NCI-H1436 treated with DMSO at 0.1 percent for 48 hours (cell line): Measurements from ENCODE around the gene ATR.
"Not testable (repeated sequence)": the region's sequence is repeated elsewhere in the genome, so short reads cannot be mapped to it uniquely, and the experiment has no call there.

ENCODE experiments used
- DNase-seq: peaks from one replicate; lab custom pipeline; 2025; lab: John Stamatoyannopoulos, UW

ATR gene

DNA sequence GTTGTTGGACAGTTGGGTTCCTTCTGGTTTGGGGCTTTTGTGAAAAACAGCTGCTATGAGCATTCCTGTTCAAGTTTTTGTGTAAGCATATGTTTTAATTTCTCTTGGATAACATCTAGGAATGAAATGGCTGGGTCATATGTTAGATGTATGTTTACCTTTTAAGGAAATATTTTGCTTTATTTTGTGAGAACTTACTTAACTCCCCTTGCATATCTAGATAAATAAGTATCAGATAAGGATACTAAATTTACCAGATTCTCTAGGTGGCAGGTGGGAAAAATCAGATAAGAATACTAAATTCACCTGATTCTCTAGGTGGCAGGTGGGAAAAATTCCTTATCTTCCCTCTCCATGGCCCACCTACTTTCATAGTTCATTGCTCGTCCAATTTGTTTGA, 16.6 kb upstream of the ATR start:
- DNase-seq, result no peak

DNA sequence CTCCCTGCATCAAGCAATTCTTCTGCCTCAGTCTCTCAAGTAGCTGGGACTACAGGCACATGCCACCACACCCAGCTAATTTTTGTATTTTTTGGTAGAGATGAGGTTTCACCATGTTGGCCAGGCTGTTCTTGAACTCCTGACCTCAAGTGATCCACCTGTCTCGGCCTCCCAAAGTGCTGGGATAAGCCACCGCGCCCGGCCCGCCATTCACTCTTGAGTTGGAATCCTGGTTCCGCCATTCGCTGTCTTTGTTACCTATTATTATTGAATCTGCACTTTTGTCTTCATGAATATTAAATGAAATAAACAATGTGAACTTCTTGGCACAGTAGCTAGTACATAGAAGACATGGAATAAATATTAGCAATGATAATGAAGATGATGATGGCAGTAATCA, 13.7 kb upstream of the ATR start:
- DNase-seq, result not testable (repeated sequence)

DNA sequence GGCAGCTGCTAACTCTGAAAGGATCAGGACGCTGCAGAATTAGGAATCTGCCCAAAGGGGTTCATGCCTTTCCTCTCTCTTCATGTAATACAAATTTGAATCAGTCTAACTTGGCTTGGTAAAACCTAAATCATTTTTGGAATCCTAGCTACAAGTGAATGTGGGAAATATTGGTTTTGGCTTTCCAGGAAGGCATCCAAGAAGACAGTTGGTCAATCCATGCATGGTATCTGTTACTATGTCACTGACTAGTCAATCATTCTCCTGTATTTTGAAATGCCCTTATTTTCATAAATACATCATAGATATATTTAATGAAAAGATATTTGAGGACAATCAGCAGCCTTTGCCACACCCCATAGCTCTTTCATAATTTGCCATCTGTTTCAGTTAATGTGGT, 10.2 kb upstream of the ATR start:
- DNase-seq, result no peak

DNA sequence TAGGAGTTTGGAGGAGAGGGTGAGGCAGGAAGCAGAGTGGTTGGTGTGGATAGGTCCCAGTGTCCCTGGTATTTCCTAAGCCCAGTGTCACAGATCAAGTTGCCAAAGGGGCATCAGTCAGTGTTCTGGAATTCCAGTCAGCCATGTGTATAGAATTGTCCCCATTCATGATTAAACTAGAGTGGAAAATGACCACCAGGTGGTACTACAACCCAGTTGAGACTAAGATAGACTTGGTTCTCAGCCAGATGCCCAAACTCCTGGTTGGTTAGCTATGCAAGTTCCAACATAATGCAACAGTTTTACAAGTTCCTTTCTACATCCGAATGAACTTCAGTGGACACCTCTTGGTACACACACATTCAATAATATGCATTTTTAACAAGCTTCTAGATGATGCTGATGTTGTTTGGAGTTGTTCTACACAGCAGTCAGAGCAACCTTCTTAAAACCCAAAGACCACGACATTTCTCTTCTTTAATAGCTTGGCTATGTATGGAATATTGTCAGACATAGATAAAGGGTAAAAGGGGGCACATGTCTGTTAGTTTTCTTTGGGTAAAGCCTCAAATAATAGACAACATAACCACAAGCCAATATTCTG, 8.4 kb upstream of the ATR start:
- DNase-seq, result peak; percentile 25

DNA sequence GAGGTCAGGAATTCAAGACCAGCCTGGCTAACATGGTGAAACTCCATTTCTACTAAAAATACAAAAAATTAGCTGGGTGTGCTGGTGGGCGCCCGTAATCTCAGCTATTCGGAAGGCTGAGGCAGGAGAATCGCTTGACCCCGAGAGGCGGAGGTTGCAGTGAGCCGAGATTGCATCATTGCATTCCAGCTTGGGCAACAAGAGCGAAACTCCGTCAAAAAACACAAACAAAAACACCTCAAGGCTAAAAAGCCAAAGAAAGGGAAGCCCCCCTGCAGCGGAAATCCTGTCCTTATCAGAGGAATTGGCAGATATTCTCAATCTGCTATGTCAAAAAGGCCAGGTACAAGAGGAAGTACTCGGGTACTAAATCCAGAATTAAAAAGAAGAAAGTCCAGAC, 2.5 kb upstream of the ATR start:
- DNase-seq, result not testable (repeated sequence)

DNA sequence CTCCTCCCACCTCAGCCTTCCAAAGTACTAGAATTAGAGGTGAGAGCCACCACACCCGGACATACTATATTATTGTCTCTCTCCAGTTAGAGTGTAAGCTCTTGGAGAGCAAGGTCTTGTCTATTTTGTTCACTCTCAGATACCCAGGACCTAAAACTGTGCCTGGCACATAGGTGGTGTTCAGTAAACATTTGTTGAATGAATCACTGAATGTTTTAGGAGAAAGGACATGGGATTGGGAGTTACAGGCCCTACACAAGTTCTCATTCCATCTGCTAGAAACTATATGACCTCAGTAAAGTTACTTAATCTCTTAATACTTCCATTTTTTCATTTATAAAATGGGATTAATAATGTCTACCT, 1.5 kb upstream of the ATR start:
- no peak for DNase-seq

DNA sequence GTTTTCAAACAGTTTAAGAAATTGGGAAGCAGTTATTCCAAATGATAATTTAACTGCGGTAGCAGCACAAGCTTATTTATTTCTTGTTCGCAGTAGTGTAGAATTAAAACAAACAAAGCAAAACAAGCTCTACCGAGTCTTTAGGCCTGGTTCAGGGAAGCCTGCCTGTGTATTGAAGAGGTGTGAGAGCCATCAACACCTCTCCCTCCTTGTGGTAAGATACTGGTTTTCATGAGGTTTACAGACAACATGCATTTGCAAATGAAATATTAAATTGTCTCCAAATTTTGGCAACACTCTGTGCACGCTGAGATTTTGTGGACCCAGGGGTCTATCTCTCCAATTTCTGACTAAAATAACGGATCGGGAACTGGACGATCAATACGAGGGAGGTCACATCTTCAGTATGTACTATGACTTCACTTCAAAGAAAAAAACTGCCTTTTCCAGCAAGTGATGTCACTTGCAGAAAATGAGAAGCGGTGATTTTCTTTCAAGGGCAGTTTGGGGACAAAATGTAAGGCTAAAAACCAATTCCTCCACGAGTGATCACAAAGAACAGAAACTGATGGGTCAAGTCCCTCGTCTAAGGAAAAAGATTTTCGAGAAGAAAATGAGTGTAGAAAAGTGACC, 721 bp downstream of the ATR start:
- DNase-seq, result no peak

DNA sequence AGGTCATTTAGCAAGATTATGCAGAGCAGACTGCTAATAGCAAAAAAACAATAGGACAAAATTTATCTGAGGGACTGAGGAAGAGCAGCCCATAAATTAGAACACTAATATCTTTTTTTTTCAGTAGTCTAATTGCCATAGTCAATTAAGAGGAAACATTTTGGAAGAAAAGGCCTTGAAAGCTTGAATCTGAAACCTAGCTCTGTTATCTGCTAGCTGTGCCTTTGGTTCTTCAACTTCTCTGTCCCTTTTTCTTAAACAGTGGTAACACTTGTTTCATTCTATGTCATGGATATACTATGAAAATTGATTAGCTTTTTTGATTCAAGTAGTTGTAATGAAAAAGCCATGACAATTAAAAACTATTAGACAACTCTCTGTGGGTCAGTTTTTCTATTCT, 1.7 kb downstream of the ATR start:
- no peak for DNase-seq

DNA sequence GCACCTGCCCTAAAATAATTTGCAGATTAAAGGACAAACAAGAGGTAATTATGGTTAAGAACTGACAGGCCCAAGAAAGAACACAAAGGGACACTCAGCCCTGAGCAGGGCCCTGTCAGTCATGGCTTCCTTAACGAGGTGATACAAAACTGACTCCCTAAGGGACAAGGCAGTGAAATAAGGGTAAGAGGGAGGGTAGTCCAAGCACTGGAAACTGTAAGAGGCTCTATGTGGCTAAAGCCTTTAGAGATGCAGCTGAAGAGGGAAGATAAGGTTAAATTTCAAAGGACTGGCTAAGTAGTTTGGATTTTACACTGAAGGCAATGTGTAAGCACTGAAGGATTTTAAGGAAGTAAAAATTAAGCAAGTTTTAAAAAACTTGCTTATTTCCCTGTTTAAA, 3.9 kb downstream of the ATR start:
- peak; percentile 67 for DNase-seq

DNA sequence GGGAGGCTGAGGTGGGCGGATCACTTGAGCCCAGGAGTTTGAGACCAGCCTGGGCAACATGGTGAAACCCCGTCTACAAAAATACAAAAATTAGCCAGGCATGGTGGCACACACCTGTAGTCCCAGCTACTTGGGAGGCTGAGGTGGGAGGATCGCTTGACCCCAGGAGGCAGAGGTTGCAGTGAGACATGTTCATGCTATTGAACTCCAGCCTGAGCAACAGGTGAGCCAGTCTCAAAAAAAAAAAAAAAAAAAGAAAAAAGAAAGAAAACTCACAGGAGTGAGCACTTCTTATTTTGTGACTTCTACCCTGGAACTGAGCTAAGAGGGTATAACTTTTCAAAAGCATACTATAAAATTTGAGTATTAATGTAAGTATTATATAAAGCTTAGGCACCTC, 4.3 kb downstream of the ATR start:
- DNase-seq, result not testable (repeated sequence)

DNA sequence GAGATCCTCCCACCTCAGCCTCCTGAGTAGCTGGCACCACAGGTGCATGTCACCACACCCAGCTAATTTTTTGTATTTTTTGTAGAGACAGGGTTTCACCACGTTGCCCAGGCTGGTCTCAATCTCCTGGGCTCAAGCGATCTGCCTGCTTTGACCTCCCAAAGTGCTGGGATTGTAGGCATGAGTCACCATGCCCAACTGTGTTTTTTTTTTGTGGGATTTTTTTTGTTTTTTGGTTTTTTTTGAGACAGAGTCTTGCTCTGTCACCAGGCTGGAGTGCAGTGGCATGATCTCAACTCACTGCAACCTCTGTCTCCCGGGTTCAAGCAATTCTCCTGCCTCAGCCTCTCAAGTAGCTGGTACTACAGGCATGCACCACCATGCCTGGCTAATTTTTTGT, 9.1 kb downstream of the ATR start:
- not testable (repeated sequence) for DNase-seq

DNA sequence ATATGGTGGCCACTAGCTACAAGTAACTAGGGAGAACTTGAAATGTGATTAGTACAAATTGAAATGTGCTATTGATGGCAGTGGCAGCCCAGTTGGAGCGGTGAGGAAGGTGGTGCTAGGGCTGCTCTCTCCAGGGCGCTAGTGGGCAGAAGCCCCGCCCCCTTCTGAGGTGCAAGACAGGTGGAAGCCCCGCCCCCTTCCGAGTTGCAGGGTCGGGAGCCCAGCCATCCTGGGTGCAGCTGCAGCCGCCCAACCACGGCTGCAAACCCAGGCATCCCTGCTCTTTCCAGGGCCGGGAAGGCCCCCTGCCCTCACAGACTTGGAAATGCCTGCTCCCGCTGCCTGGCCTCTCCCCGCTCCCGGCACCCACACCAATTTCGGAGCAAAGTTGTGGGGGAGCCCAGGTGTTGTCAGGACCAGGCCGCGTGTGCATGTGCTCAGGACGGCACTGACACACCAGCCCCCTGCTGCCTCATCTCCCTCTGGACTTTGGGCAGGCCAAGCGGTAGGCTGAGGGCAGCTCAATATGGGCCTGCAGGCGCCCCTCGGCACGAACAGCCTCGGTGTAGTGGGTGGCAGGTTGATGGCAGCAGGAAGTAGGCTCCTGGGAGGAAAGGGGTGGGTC, 10.0 kb downstream of the ATR start:
- no peak for DNase-seq

DNA sequence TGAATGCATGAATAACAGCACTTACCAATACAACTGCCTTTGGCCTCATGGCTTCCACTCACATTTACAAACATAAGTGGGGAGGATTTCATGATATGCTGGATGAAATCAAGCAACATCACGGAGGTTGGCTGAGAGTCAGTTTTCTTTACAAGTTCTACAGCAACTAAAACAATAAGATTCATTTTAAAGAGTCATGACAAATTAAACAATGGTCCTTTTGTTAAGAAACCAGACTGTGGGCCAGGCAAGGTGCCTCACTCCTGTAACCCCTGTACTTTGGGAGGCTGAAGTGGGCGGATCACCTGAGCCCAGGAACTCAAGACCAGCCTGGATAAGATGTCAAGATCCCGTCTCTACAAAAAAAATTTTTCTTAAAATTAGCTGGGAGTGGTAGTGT, 12.4 kb downstream of the ATR start:
- no peak for DNase-seq

DNA sequence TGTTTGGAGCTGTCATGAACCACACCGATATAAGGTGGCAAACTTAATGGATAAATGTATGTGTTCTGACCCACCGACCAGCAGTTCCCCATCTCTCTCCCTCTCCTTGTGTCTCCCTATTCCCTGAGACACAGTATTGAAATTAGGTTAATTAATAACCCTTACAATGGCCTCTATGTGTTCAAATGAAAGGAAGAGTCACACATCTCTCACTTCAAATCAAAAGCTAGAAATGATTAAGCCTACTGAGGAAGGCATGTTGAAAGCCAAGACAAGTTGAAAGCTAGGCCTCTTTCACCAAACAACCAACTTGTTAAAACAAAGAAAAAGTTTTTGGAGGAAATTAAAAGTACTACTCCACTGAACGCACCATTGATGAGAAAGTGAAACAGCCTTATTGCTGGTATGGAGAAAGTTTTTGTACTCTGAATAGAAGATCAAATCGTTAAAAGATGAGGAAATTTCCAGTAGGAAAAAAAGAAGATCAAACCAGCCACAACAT, 15.0 kb downstream of the ATR start:
- DNase-seq, result no peak

DNA sequence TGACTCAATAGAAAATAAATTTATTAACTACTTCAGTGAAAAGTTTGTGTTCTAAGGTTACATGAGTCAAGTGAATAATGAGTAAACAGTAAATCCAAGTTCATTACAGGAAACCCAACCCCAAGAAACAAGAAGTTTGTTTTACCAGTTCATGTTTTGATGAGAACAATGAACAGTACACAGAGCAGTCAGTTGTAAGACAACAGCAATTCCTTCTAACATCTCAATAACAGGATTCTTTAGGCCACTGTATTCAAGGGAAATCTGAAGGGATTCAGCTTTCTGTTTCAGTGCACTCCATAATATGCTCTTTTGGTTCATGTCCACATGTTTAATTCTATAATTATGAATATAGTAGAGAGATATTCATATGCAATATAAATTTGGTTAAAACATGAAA, 18.4 kb downstream of the ATR start:
- DNase-seq, result no peak

DNA sequence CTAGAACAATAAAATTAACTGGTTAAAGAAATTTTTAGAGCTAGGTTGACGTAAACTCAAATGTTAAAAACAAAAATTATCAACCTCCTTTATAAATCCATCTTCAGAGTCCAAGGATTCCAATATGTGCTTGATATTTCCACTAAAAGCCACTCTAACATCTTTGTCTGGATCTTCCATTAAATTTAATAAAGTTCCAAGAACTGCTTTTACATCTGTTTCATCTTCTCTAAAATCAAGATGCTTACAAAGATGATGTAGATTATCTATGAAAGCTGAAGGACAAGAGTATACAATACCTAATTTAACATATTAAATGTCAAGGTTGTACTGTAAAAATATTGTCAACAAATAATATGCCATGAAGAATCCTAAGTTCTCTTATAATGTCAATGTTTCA, 24.8 kb downstream of the ATR start:
- no peak for DNase-seq

DNA sequence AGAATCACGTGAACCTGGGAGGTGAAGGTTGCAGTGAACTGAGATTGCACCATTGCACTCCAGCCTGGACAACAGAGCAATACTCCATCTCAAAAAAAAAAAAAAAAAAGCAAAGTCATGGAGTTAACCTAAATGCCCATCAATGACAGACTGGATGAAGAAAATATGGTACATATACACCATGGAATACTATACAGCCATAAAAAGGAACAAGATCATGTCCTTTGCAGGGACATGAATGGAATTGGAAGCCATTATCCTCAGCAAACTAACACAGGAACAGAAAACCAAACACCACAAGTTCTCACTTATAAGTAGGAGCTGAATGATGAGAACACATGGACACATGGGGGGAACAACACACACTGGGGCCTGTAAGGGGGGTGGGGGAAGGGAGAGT, 26.0 kb downstream of the ATR start:
- DNase-seq, result not testable (repeated sequence)

DNA sequence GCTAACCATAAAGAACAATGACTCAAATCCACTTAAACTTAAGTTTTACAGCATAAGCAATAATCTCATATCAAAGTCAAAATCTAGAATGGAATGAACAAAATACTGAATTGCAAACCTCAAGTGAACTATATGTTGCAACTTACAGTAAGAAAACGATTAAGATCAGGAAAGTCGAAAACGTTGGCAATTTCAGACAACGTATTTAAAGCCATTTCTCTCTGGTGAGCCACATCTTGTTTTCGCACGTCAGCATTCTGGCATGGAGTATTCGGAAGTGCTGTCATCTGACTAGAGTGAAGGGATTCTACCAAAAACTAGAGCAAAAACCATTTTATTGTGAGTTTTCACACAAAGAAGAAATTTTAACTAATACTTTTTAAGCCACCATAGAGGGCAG, 28.5 kb downstream of the ATR start:
- no peak for DNase-seq

DNA sequence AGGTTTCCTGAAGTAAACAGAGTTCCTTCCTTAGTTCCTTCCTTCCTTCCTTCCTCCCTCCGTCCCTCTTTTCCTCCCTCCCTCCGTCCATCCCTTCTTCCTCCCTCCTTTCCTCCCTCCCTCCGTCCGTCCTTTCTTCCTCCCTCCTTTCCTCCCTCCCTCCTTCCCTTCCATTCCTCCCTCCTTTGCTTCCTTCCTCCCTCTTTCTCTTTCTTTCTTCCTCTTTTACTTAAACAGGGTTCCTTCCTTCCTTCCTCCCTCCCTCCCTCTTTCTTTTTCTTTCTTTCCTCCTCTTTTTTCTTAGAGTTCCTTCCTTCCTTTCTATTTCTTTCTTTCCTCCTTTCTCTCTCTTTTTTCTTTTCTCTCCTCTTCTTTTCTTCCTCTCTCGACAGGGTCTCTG, 35.2 kb downstream of the ATR start:
- no peak for DNase-seq

DNA sequence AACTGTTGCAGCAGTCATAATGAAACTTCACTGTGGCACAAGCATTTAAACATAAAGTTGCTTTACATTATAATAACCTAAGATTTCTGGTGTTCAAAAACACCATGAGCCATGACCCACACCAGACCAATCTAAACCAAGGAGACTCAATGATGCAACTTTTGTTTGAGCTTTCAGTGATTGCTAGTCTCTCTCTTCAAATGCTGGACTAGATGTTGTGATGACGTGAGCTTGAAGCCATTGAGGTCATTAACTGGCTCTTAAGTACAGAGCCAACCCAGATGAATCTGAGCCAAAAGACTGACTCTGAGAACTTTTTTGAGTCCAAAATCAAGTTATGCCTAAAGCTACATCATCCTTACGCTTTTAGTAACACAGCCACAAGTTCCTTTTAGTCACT, 36.5 kb downstream of the ATR start:
- no peak for DNase-seq

DNA sequence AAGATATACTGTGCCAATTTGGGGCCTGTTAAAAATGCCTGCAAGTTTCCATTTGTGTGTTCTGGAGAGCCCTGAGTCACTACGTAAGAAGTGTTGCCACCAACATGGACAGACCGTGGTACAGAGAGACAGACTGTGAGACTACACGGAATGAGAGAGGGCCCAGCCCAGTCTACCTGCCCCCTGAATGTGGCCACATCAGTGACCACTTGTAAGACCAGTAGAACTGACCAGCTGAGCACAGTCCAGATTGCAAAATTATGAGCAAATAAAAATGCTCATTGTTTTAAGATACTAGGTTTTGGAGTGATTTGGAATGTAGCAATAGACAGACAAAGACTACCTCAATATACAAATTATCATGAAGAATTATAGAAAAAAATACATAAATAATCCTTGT, 42.0 kb downstream of the ATR start:
- DNase-seq, result no peak

DNA sequence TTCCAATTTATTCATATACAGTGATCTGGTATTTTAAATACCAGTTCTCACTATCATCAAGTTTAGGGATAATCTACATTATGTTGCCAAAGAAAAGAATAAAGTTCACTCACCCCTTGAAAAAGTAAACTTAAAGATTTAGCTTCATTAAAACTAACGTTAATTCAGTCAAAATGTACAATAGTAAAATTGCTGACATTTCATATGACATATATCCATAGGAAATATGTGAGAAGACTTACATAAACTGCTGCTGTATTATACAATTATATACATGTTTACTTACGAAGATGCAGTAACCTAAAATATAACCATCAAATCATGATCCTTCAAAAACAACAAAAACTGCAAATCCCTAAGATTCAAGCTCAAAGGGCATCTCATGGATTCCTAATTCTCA, 44.0 kb downstream of the ATR start:
- no peak for DNase-seq

DNA sequence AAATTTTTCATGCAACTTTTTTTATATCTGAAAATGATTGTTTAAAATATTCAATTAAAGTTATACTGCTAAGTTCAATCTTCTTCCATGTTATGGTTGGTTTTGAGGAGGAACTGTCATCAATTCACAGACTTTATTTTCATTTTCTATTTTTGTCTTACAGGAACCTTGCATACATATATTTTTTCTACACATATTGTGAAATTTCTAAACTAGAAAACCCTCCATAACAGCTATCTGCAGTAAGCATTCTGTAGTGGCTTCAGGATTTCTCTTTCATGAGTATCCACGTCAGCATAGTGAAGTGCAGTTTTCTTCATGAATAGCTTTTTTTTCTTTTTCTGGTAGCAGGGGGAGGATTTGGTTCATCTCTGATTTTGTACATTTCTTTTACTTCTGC, 48.2 kb downstream of the ATR start:
- no peak for DNase-seq
